OCI-LY7 (cell line): ENCODE data around the gene DLGAP4. TPM values are rescaled to one million over a fixed set of nuclear protein-coding genes. Genes with fewer than 3 reads are reported as not detected.

ENCODE experiments used
- BruUV-seq: library from RNA; stranded (reverse); fragments of 400-500 nt; replicated peaks from 2 replicates; lab custom pipeline; 2021; lab: Mats Ljungman, UMichigan
- CTCF ChIA-PET: fragments of 300-600 bp; sonication (Branson Sonifier 250); formaldehyde crosslinking; loops from one replicate; lab custom pipeline; 2022; ENCODE audit warnings: antibody characterized with exemption; ENCODE audit not compliant: unreplicated experiment; lab: Charles Lee
- POLR2A ChIA-PET: fragments of 300-600 bp; sonication (Branson Sonifier 250); formaldehyde crosslinking; loops from one replicate; lab custom pipeline; 2022; ENCODE audit warnings: antibody characterized with exemption; lab: Charles Lee
- DNase-seq: peaks from one replicate; pipeline ENCODE4 v3.0.0-alpha.2; 2015; ENCODE audit warnings: low spot score
- H2AFZ ChIP-seq: fragments of 200-600 bp; sonication (generic), shearing (Covaris generic); 2 replicates; pipeline ENCODE4 v1.6.1; 2014; ENCODE audit warnings: mild to moderate bottlenecking, antibody characterized with exemption, low read length, moderate library complexity
- H3K27ac ChIP-seq: fragments of 200-600 bp; sonication (generic); 2 replicates; pipeline ENCODE4 v1.5.1; 2014; ENCODE audit warnings: mixed run types, low read depth, mild to moderate bottlenecking, moderate library complexity, low read length, inconsistent platforms; ENCODE audit not compliant: poor library complexity, severe bottlenecking
- H3K36me3 ChIP-seq: fragments of 200-600 bp; sonication (generic); 2 replicates; pipeline ENCODE4 v1.6.1; 2014; ENCODE audit warnings: mild to moderate bottlenecking, antibody characterized with exemption, low read length, moderate library complexity, mixed read lengths; ENCODE audit not compliant: insufficient read depth
- H3K4me1 ChIP-seq: fragments of 200-600 bp; sonication (generic); 2 replicates; pipeline ENCODE4 v1.5.1; 2014; ENCODE audit warnings: mild to moderate bottlenecking, low read length; ENCODE audit not compliant: insufficient read depth, poor library complexity, severe bottlenecking
- H3K4me2 ChIP-seq: fragments of 200-600 bp; sonication (generic); 2 replicates; pipeline ENCODE4 v1.6.1; 2014; ENCODE audit warnings: mild to moderate bottlenecking, low read length
- H3K4me3 ChIP-seq: fragments of 200-600 bp; sonication (generic); 2 replicates; pipeline ENCODE4 v1.5.1; 2014; ENCODE audit warnings: mild to moderate bottlenecking, low read depth, low read length; ENCODE audit not compliant: poor library complexity, severe bottlenecking
- H3K79me2 ChIP-seq: fragments of 200-600 bp; sonication (generic); 2 replicates; pipeline ENCODE4 v1.6.1; 2016; ENCODE audit warnings: low read depth, mild to moderate bottlenecking, low read length, moderate library complexity, mixed read lengths; ENCODE audit not compliant: insufficient read depth
- H3K9me2 ChIP-seq: fragments of 200-600 bp; sonication (generic); 2 replicates; pipeline ENCODE4 v1.6.1; 2016; ENCODE audit warnings: mild to moderate bottlenecking, low read length, mixed read lengths; ENCODE audit not compliant: insufficient read depth
- H3K9me3 ChIP-seq: fragments of 200-600 bp; sonication (generic); 2 replicates; pipeline ENCODE4 v1.6.1; 2014; ENCODE audit warnings: mild to moderate bottlenecking, mixed run types, low read length, mixed read lengths
- H4K20me1 ChIP-seq: fragments of 200-600 bp; sonication (generic); 2 replicates; pipeline ENCODE4 v1.6.1; 2014; ENCODE audit warnings: mild to moderate bottlenecking, antibody characterized with exemption, low read length, moderate library complexity, mixed read lengths; ENCODE audit not compliant: insufficient read depth
- EZH2phosphoT487 ChIP-seq: fragments of 200-600 bp; sonication (generic); IDR thresholded peaks from 2 replicates; pipeline ENCODE4 v1.6.1; 2018; ENCODE audit warnings: low read depth, borderline replicate concordance, mild to moderate bottlenecking, mixed run types, antibody characterized with exemption, low read length, moderate library complexity, mixed read lengths
- intact Hi-C: fragments of 100-400 bp; cut with micrococcal nuclease; formaldehyde crosslinking; loops from one replicate; pipeline ENCODE4 v1.10.0; 2022; ENCODE audit not compliant: unreplicated experiment
- total RNA-seq, 2 experiments: library from RNA; depleted of rRNA in 1 of 2; stranded (reverse); fragments of >200 nt in 1 of 2; shearing (Covaris generic) in 1 of 2; gene quantifications; 2 replicates each; pipeline ENCODE4 v1.2.3, GENCODE V29; 2014 to 2022
- TF ChIP-seq, protein P1 (sequence below): fragments of 200-600 bp; sonication (generic); conservative IDR thresholded peaks from 2 replicates; pipeline ENCODE4 v1.5.1; 2014; ENCODE audit warnings: mild to moderate bottlenecking, antibody characterized with exemption, low read length, moderate library complexity, mixed read lengths

DLGAP4 gene
- total RNA-seq, 2 experiments from 2014 or later = 7.7 to 41.6 TPM

- Histone ChIP-seq H2AFZ (no peak overlapping the region), H3K79me2 (no peaks in the 10 kb centered on the region), H3K4me1 (no peaks in the 10 kb centered on the region), H3K9me2 (no peaks in the 10 kb centered on the region), H3K27ac (no peak overlapping the region), H3K36me3 (no peaks in the 10 kb centered on the region), H3K9me3 (no peaks in the 10 kb centered on the region), H3K4me2 (no peak overlapping the region), H3K4me3 (no peak overlapping the region), H4K20me1 (no peaks in the 10 kb centered on the region)
- BruUV-seq = no TSS peak
- intact Hi-C loops = no loop called here
- ChIA-PET CTCF (interaction anchor here (0.5 kb wide), 1 partner anchor 130 kb away, joined by 9 read pairs; no protein-coding TSS in a partner anchor), POLR2A (no interaction called here)
- TF ChIP-seq, protein P1, sequence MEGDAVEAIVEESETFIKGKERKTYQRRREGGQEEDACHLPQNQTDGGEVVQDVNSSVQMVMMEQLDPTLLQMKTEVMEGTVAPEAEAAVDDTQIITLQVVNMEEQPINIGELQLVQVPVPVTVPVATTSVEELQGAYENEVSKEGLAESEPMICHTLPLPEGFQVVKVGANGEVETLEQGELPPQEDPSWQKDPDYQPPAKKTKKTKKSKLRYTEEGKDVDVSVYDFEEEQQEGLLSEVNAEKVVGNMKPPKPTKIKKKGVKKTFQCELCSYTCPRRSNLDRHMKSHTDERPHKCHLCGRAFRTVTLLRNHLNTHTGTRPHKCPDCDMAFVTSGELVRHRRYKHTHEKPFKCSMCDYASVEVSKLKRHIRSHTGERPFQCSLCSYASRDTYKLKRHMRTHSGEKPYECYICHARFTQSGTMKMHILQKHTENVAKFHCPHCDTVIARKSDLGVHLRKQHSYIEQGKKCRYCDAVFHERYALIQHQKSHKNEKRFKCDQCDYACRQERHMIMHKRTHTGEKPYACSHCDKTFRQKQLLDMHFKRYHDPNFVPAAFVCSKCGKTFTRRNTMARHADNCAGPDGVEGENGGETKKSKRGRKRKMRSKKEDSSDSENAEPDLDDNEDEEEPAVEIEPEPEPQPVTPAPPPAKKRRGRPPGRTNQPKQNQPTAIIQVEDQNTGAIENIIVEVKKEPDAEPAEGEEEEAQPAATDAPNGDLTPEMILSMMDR = no peak
- TF ChIP-seq EZH2phosphoT487 = no peak
- DNase-seq = no peak
Observed at GRCh38 chr20:36336204-36336603, 30.1 kb downstream of the DLGAP4 start.

DNA sequence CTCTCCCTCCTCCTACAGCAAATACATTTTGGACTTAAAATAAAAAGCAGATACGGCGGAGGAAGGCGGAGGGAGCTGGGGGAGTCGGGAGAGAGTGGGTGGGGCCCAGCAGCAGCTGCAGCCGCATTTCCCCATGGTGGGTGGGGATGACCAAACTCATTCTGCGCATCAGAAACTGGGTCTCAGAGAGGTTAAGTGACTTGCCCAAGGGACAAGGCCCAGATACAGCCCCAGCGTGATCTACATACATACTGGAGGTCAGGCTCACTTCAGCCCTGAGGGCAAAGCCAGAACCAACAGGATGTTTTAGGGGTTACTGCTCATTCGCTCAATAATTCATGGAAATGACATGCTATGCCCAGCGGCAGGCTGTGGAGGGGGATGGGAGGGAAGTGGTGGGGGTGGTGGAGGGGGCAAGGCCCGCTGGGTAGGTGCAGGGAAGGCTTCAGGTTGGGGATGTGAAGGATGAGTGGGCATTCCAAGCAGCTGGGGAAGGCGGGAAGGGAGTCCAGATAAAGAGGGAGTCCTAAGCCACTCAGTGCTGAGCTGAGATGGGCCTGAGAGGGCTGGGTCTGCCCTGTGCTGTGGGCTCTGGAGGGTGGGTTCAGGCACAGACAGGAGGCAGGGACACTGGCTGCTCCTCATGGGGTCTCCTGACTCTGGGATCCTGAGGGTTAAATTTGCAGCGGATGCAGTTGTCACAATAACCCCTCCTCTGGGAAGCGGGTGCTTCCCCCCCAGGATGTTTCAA lies 31.0 kb downstream of the DLGAP4 start:
- no peaks in the 10 kb centered on the region for H4K20me1 ChIP-seq
- H3K4me3 ChIP-seq = no peak overlapping the region
- no peaks in the 10 kb centered on the region for H3K9me2 ChIP-seq
- no peak for DNase-seq
- H3K9me3 ChIP-seq = no peaks in the 10 kb centered on the region
- H3K27ac ChIP-seq = no peak overlapping the region
- no peaks in the 10 kb centered on the region for H3K4me1 ChIP-seq
- TF ChIP-seq EZH2phosphoT487 = no peak
- TF ChIP-seq, protein P1 = no peak
- no peak overlapping the region for H2AFZ ChIP-seq
- ChIA-PET POLR2A (no interaction called here), CTCF (interaction anchor here (0.5 kb wide), 1 partner anchor 144 kb away, joined by 4 read pairs; no protein-coding TSS in a partner anchor)
- intact Hi-C loops = no loop called here
- H3K36me3 ChIP-seq = no peaks in the 10 kb centered on the region
- no peaks in the 10 kb centered on the region for H3K79me2 ChIP-seq
- BruUV-seq = no TSS peak
- H3K4me2 ChIP-seq = no peak overlapping the region

DNA sequence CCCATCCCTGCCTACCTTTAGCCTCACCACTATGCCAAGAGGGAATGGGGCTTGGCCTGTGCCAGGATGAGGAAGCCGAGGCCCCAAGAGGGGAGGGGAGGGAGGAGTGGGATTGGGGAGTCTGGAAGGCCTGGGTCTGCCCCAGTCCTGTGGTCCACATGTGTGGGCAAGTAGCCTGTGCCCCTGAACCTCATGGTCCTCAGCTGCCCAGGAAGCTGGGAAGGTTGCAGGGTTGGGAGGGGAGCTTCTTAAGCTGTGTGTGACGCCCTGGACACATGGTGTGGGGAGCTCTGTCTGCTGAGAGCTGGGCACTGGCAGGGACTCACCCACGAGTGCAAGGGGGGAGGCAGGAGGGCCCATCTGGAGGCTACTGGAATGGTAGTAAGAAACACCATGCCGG lies 31.7 kb downstream of the DLGAP4 start:
- Histone ChIP-seq H3K4me2 (no peak overlapping the region), H3K4me3 (no peak overlapping the region), H3K27ac (no peak overlapping the region), H3K4me1 (no peaks in the 10 kb centered on the region), H3K79me2 (no peaks in the 10 kb centered on the region), H3K9me2 (no peaks in the 10 kb centered on the region), H4K20me1 (no peaks in the 10 kb centered on the region), H2AFZ (no peak overlapping the region), H3K9me3 (no peaks in the 10 kb centered on the region), H3K36me3 (no peaks in the 10 kb centered on the region)
- no TSS peak for BruUV-seq
- no peak for TF ChIP-seq EZH2phosphoT487
- TF ChIP-seq, protein P1 = no peak
- ChIA-PET CTCF (interaction anchor here (0.5 kb wide), 1 partner anchor 145 kb away, joined by 4 read pairs; no protein-coding TSS in a partner anchor), POLR2A (no interaction called here)
- intact Hi-C loops = no loop called here
- no peak for DNase-seq
